CD4-positive, alpha-beta T cell treated with Interleukin-15 for 1 hour (primary cell): ENCODE measurements around the gene ZNF132.

Source experiments
- DNase-seq: peaks from one replicate; pipeline ENCODE4 v3.0.0-alpha.2; 2020

ZNF132 gene

GRCh38 chr19:58385891-58386575 is 53.9 kb downstream of the ZNF132 start:
- DNase-seq, result no peak

- no peak for DNase-seq
Observed at GRCh38 chr19:58385313-58385890, 54.6 kb downstream of the ZNF132 start.

- no peak for DNase-seq
Observed at GRCh38 chr19:58382997-58383603, 56.9 kb downstream of the ZNF132 start.
